Activated CD4-positive, alpha-beta memory T cell treated with anti-CD3 and anti-CD28 coated beads, Interleukin-2, amount 10 ng/mL, durations not matched to agents 7 days and 5 days (primary cell): ENCODE measurements around the gene ENKUR. TPM values are rescaled to one million over a fixed set of nuclear protein-coding genes. Genes with fewer than 3 reads are reported as not detected.

ENCODE experiments used
- CTCF ChIA-PET: fragments of 350-600 bp; sonication (Branson Sonifier 250); formaldehyde crosslinking; loops from one replicate; lab custom pipeline; 2021; ENCODE audit warnings: antibody characterized with exemption, inconsistent platforms; lab: Charles Lee
- POLR2A ChIA-PET: fragments of 350-600 bp; sonication (Branson Sonifier 250); formaldehyde crosslinking; loops from one replicate; lab custom pipeline; 2021; ENCODE audit warnings: antibody characterized with exemption; lab: Charles Lee
- DNase-seq: peaks from one replicate; pipeline ENCODE4 v3.0.0-alpha.2; 2020
- H3K27ac Mint-ChIP-seq: one replicate; pipeline ENCODE4 v1.8.0; 2021; ENCODE audit warnings: mild to moderate bottlenecking, mixed read lengths
- H3K27me3 Mint-ChIP-seq: one replicate; pipeline ENCODE4 v1.8.0; 2021; ENCODE audit warnings: mixed read lengths
- H3K36me3 Mint-ChIP-seq: one replicate; pipeline ENCODE4 v1.8.0; 2021; ENCODE audit warnings: low read depth, mixed read lengths
- H3K4me1 Mint-ChIP-seq: one replicate; pipeline ENCODE4 v1.8.0; 2021; ENCODE audit warnings: mixed read lengths
- H3K4me3 Mint-ChIP-seq: one replicate; pipeline ENCODE4 v1.8.0; 2021; ENCODE audit warnings: mild to moderate bottlenecking, mixed read lengths
- H3K9me3 Mint-ChIP-seq: one replicate; pipeline ENCODE4 v1.8.0; 2021; ENCODE audit warnings: mixed read lengths
- total RNA-seq, 2 experiments: library from RNA; stranded (reverse); gene quantifications; one replicate each; pipeline ENCODE4 v1.2.3, GENCODE V29; 2021

Gene ENKUR
- total RNA-seq, 2 experiments from 2014 or later = not detected

DNA sequence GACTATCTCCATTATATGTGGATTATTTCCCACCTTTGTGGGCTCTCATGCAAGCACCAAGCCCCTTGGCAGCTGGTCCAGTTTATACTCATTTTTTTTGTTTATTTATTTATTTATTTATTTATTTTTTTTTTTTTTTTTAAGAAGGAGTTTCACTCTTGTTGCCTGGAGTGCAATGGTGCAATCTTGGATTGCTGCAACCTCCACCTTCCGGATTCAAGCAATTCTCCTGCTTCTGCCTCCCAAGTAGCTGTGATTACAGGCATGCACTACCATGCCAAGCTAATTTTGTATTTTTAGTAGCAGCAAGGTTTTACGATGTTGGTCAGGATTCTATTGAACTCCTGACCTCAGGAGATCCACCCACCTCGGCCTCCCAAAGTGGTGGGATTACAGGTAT lies 66.3 kb downstream of the ENKUR start:
- Mint-ChIP-seq H3K4me1 (peaks cover 46% of the 10 kb centered on the region), H3K4me3 (no peak overlapping the region), H3K27me3 (no peaks in the 10 kb centered on the region), H3K9me3 (no peaks in the 10 kb centered on the region), H3K27ac (no peak overlapping the region), H3K36me3 (peaks cover 4% of the 10 kb centered on the region)
- ChIA-PET POLR2A (interaction anchor here (2.3 kb wide), 1 partner anchor 28 kb away, joined by 5 read pairs; no protein-coding TSS in a partner anchor), CTCF (no interaction called here)
- DNase-seq = no peak

DNA sequence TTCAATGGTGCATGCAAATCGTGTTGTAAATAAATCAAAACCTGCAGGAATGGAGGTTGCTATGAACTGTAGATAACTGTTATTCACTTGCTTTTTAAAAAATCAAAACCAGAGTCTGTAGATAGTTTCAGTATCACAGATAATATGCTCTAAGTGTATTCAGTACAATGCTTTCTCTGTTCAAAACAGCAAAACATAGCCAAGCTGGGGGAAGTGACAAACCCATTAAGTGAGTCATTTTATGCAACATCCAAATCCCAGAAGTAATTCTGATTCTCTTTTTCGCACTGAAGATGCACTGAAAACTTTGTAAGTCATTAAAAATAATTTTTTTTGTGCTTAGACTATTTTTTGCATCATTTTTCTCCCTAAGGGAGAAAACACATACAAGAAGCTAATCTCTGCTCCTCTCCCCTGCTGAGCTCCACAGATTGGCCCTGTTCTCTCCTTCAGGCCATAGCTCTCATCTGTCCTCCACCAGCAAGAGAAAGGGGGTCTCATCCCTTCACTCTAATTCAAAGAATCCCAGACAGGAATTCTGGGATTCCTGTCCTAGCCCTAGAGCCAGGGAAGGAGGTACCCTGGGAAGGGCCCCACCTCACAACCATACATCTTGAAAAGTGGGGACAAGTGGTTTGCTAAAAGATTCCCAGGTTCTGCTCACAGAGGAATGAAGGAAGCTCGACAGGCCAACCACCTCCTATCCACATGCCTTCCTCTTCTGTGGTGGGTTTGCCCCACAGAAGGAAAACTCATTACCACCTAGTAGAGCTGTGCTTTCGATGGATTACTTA lies 68.5 kb downstream of the ENKUR start:
- H3K4me1 Mint-ChIP-seq = peaks cover 36% of the 10 kb centered on the region
- H3K36me3 Mint-ChIP-seq = peaks cover 4% of the 10 kb centered on the region
- no peak for DNase-seq
- H3K4me3 Mint-ChIP-seq = no peak overlapping the region
- ChIA-PET CTCF (interaction anchor here (1.1 kb wide), 1 partner anchor 220 kb away, joined by 3 read pairs; no protein-coding TSS in a partner anchor), POLR2A (interaction anchor here (0.9 to 2.3 kb wide), 3 partner anchors 26 to 225 kb away, joined by 3 to 5 read pairs (median 3); no protein-coding TSS in a partner anchor)
- H3K27me3 Mint-ChIP-seq = no peaks in the 10 kb centered on the region
- H3K27ac Mint-ChIP-seq = no peak overlapping the region
- H3K9me3 Mint-ChIP-seq = no peaks in the 10 kb centered on the region

DNA sequence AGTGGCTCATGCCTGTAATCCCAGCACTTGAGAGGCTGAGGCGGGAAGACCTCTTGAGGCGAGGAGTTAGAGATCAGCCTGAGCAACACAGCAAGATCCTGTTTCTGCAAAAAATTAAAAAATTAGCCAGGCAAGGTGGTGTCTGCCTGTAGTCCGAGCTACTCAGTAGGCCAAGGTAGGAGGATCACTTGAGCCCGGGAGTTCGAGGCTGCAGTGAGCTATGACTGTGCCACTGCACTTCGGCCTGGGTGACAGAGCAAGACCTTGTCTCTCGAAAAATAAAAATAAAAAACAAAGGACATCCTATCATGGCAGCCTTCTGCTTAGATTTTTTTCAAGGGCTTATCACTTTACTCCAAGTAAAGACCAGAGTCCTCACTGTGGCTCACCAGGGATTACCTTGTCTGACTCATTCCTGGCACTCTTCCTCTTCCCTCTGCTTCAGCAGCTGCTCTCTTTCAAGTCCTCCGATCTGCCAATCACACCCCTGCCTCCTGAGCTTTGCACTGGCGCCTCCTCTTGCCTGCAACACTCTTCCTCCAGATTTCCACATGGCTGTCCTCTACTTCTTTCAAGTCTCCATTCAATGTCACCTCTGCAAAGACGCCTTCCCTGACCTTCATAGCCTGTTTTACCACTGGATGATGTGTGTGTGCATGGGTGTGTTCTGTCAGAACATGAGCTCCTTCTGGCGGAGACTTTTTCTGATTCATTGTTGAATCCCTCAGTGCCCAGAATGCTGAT lies 71.3 kb downstream of the ENKUR start:
- H3K36me3 Mint-ChIP-seq = no peaks in the 10 kb centered on the region
- no peak overlapping the region for H3K27ac Mint-ChIP-seq
- H3K9me3 Mint-ChIP-seq = no peaks in the 10 kb centered on the region
- H3K4me3 Mint-ChIP-seq = no peak overlapping the region
- no peaks in the 10 kb centered on the region for H3K27me3 Mint-ChIP-seq
- ChIA-PET POLR2A (no interaction called here), CTCF (interaction anchor here (0.7 kb wide), 1 partner anchor 137 kb away, joined by 4 read pairs; no protein-coding TSS in a partner anchor)
- H3K4me1 Mint-ChIP-seq = peaks cover 21% of the 10 kb centered on the region
- DNase-seq = no peak

DNA sequence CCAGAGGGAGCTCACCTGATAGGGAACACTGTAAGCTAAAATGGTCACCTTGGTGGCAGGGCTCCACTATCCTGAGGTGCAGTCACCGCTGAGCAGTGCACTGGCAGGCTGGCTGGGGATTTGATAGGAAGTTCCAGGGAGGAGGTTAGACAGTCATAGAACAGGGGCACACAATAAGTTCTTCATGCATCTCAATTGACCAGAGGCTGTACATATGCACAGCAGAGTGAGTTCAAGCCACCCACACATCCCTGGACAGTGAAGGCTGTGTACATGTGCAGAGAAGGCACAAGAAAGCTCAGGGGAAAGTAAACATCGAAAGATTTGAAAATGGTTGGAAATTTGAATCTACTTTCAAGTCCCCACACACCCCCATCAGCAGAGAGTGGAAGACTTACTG lies 77.4 kb downstream of the ENKUR start:
- CTCF ChIA-PET = interaction anchor here (0.7 kb wide), 1 partner anchor 761 kb away, joined by 5 read pairs; no protein-coding TSS in a partner anchor
- H3K4me3 Mint-ChIP-seq = no peak overlapping the region

DNA sequence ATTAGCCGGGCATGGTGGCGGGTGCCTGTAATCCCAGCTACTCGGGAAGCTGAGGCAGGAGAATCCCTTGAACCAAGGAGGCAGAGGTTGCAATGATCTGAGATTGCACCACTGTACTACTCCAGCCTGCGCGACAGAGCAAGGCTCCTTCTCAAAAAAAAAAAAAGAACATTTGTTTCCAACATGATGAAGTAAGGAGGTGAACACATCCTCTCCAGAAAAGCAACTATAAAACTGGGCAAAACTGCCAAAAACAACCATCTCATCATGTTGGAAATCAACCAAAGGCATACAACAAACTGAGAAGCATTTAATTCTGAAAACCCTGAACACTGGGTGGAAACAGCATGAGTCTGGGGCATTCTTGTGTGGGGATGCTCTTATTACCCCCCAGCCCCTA lies 77.9 kb downstream of the ENKUR start:
- Mint-ChIP-seq H3K9me3 (no peaks in the 10 kb centered on the region), H3K27ac (no peak overlapping the region), H3K36me3 (no peaks in the 10 kb centered on the region), H3K27me3 (no peaks in the 10 kb centered on the region), H3K4me3 (no peak overlapping the region), H3K4me1 (no peaks in the 10 kb centered on the region)
- POLR2A ChIA-PET = no interaction called here
- CTCF ChIA-PET = no interaction called here
- DNase-seq = no peak

More for the DNA sequence above, 77.4 kb downstream of the ENKUR start:
- Mint-ChIP-seq H3K9me3 (no peaks in the 10 kb centered on the region), H3K27ac (no peak overlapping the region), H3K36me3 (no peaks in the 10 kb centered on the region), H3K27me3 (no peaks in the 10 kb centered on the region), H3K4me1 (no peaks in the 10 kb centered on the region)
- no peak for DNase-seq
- POLR2A ChIA-PET = no interaction called here

DNA sequence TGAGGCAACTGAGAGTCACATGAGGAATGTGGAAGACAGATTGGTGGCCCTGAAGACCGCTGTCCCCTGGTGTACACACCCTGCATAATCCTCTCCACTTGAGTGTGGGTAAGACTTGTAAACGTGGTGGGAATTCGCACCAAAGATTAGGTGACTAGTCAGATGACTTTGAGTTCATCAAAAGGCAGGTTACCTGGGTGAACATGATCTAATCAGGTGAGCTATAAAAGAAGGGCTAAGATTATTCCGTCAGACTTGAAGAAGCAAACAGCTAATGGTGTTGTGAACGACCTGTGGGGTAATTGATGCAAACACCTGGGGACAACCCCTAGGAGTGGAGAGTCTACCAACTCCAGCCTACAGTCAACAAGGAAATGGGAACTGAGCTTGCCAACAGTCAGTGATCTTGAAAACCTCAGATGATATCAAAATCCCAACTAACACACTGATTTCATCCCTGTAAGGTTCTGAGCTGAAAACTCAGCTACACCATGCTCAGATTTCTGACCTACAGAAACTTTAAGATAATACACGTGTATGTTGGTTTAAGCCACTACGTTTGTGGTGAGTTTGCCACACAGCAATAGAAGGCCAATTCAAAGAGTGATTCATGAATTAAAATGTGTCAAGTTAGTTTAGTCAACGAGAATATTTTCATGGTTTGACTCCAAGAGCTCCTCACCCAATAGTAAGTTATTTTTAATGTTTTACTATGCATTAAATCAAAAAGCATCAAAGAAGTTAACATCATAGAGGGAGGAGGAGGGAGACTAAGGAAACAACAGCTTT lies 80.3 kb downstream of the ENKUR start:
- Mint-ChIP-seq H3K4me1 (no peaks in the 10 kb centered on the region), H3K4me3 (no peak overlapping the region), H3K27ac (no peak overlapping the region), H3K9me3 (no peaks in the 10 kb centered on the region), H3K27me3 (no peaks in the 10 kb centered on the region), H3K36me3 (no peaks in the 10 kb centered on the region)
- CTCF ChIA-PET = no interaction called here
- POLR2A ChIA-PET = interaction anchor here (0.5 kb wide), 1 partner anchor 14 kb away, joined by 3 read pairs; no protein-coding TSS in a partner anchor
- DNase-seq = no peak

Other genes starting within 250 kb of the ENKUR start
- gene PRTFDC1, start 63.6 kb downstream of the ENKUR start, total RNA-seq = 1 to 10 TPM; 1.4 to 1.7 TPM
- 1 to 10 TPM; 2.2 to 2.4 TPM for gene THNSL1, start 454 bp upstream of the ENKUR start, total RNA-seq
- gene GPR158, start 158.8 kb upstream of the ENKUR start, total RNA-seq = not detected